GM12891 (cell line): ENCODE measurements around the gene FGD5.

Source experiments
- PAX5 ChIP-seq: IDR thresholded peaks from 2 replicates; pipeline ENCODE4 v1.6.1; 2011; ENCODE audit warnings: low read length, moderate library complexity, mild to moderate bottlenecking; ENCODE audit not compliant: insufficient read depth, severe bottlenecking
- POLR2A ChIP-seq: IDR thresholded peaks from 2 replicates; pipeline ENCODE4 v1.6.1; 2011; ENCODE audit warnings: low read depth, low read length, control low read depth
- POLR2AphosphoS5 ChIP-seq: IDR thresholded peaks from 2 replicates; pipeline ENCODE4 v1.6.1; 2011; ENCODE audit warnings: low read depth, low read length, control low read depth
- SPI1 ChIP-seq: IDR thresholded peaks from 2 replicates; pipeline ENCODE4 v1.6.1; 2011; ENCODE audit warnings: low read depth, low read length, control low read depth
- TAF1 ChIP-seq: IDR thresholded peaks from 2 replicates; pipeline ENCODE4 v1.6.1; 2011; ENCODE audit warnings: low read depth, low read length, control low read depth

- TF ChIP-seq POLR2AphosphoS5: no peak
- TF ChIP-seq TAF1: no peak
- no peak for TF ChIP-seq POLR2A
- TF ChIP-seq SPI1: no peak
- no peak for TF ChIP-seq PAX5
These were observed 107.8 kb downstream of the FGD5 start for GRCh38 chr3:14926592-14926991.
